ENCODE results near the gene SUMO3.

SUMO3 gene

DNA sequence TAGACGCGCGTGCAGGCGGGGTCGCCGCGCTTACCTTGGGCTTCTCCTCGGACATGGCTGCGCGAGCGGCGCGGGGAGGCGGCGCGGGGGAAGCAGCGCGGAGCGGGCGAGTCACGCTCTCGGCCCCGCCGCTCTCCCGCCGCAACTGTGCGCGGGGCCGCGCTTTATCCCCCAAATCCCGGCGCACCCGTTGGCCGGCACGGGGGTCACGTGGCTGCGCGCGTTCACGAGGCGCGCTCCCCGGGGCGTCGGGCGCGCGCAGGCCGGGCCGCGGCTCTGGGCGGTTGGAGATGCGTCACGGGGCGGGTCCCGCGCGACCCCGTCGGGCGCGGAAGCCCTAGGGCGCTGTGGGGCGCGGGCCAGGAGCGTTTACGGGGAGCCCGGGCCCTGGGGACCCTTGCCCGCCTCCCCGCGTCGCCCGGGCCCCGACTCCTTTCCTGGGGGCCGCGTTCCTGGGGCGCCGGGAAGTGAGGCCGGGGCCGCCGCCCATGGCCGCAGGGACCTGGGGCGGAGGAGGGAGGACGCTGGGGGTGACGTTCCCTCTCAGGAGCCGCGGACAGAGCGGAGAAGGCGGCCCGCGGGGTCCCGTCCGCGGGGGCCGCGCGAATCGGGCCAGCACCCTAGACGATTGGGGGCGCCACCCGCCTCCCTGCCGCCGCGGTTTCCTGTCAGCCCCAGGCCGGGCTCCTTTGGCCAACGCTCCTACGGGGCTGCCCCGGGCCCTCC, at the start of gene SUMO3:
SUMO3 (minus strand) TSS at position 149 of the 726 bp plus-strand sequence; CDS start at position 55, 94 bp downstream.
- peak; percentile 80 for DNase-seq

- DNase-seq: no peak
These were observed 49.6 kb upstream of the SUMO3 start for GRCh38 chr21:44867464-44867863.

DNA sequence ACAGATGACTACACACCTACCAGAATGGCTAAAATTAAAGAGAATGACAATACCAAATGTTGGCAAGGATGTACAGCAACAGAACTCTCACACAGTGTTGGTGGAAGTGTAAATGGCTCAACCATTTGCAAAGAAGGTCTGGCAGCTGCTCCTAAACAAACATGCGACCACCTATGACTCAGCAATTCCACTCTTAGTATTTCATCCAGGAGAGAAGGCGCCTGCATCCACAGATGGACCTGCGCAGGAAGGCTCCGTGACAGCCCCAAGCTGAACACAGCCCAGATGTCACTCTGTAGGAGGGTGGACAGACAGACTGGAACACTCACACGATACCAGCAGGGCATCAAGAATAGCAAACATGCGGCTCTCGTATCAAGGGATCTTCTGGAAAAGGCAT, 48.9 kb upstream of the SUMO3 start:
- no peak for DNase-seq

- peak; percentile 25 for DNase-seq
These were observed 47.9 kb upstream of the SUMO3 start for GRCh38 chr21:44865561-44866280.

GRCh38 chr21:44862869-44863685, 45.2 kb upstream of the SUMO3 start:
- no peak for DNase-seq

DNA sequence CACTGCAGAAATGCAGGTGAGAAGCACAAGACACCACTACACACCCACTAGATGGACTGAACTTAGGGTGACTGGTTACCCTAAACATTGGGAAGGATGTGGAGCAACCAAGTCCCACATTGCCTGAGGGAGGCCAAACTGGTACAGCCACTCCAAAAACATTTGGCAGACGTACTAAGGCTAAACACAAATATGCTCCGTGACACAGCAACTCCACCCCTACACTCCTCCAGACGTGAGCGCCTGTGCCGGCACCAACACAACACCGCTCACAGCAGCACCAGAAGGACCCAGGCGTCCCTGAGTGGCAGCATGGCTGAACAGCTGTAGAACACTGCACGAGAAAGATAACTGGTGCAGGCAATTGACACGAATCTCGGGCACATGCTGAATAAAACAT, 40.9 kb upstream of the SUMO3 start:
- no peak for DNase-seq

DNA sequence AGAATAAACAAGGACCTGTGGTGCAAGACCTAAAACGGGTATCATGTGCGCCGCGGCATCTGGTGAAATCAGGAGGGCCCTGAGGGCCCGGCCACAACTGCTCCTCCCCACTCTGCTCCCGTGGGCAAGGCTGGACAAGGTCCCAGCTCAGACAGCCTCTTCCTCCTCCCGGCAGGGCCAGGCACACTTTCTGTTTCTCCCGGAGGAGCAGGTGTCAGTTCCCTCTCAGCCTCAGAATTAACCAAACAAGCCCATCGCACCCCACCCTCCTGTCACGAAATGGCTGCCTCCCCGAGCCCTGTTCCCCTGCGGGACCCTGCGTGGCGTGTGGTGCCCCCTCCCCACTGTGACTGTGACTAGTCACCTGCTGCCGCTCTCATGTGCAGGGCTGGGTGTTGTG, 40.4 kb upstream of the SUMO3 start:
- no peak for DNase-seq

- DNase-seq: no peak
These were observed 39.4 kb upstream of the SUMO3 start for GRCh38 chr21:44857127-44857892.

- DNase-seq: no peak
These were observed 38.3 kb upstream of the SUMO3 start for GRCh38 chr21:44856131-44856530.

- no peak for DNase-seq
These were observed 37.7 kb upstream of the SUMO3 start for GRCh38 chr21:44855572-44855971.

DNA sequence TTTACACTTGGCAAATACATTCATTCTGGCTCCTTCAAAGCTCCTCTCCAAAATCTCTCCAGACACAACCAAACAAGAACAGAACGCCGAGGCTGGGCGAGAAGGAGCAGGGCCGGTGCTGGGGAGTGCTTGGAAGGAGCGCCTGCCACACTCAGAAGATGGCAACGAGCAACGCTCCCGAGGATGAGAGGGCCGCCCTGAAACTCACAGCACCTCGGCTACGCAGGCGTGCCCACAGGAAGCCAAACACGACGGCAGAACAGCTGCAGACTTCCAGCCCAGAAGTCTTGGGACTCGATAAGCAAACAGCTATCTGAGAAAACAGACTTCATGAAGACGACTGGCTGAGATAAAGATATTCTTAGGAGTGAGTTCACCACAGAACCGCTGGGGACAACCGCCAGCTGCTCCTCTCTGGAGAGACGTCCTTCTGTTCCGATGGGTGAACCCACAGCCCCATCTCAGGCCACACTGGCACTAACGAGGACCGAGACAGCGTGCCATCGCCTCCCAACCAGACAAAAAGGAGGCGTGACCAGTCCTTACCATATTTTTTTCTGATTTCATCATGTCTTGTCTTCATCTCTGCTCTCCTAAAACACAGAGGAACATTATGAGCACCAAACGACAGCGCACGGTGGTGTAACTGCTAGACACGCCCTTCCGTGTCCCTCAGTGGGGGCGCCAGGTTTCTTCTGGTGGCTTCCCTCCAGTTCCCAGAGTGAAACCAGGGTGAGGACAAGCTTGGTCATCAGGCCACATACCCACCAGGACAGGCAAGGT, 37.0 kb upstream of the SUMO3 start:
- DNase-seq: no peak

DNA sequence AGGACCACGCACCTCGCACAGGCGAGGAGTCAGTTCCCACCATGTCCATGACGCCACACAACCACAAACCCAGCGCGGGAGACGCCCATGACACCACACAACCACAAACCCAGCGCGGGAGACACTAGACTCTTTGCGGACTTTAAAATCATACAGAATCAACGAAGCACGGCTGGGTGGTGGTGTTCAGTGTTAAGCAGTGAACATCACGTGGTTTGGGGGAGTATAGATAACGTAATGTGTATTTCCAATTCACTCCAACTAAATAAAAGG, 36.5 kb upstream of the SUMO3 start:
- peak; percentile 20 for DNase-seq

DNA sequence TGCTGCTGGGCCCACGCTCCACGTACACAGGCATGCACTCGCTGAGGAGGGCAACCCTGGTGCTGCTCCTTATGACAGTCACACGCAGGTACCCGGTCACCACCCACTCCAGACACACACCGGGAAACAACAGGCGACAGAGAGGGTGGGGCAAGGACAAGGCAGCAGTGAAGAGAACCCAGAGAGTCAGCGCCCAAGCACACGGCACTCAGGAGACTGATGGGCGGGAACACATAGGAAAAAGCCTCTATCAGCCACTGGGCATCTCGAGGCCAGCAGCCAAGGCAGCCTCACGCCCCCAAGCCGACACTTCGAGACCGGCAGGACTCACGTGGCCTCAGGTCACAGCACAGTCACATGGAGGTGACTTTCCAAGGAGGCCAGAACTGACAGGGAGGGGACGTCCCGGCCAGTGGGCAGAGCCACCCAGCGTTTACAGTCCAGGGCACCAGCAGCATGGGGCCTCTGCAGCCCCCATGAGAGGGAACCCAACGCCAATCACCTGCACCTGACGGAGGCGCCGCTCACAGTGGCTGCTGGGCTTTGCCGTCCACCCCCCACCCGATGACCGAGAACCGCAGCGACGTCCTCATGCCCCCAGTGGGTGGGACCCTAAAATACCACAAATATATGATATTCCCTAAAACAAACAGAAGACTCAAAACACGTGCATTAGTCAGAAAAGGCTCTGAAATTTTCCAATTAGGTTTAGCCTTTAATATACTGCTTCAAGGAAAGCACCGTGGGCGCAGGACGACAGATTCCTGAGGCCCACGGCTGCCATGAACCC, 35.9 kb upstream of the SUMO3 start:
- no peak for DNase-seq

DNA sequence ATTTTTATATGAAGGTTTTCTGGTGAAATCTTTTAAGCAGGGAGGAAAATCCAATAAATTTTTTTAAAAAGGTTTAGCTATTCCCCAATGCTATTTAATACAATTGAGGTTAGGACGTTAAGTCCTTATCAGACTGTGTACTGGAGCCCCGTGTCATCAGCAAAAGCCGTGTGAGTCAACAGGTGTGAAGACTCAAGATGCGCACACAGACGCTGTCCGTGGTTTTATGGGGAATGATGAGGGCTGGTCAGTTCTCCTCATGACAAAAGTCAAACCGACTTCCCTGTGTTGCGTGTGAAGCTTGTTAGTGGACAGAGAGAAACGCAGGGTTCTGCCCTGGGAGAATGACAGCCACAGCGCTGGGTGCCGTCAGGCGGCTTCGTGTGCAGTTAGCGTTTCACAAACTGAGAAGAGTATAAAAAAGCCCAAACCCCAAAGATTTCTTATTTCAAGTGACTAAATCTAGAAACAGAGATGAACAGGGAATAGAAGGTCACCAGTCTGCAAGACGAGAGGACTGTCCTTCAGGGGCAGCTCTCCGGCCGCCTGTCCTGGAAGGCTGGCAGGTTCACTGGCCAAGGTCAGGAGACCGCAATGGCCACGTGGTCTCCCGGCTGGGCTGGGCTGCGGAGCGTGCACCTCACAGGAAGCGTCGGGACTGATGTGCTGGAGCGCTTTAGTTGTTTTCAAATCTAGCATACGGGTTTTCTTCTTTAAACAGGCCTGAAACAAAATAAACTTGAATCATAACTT, 33.2 kb upstream of the SUMO3 start:
- no peak for DNase-seq

DNA sequence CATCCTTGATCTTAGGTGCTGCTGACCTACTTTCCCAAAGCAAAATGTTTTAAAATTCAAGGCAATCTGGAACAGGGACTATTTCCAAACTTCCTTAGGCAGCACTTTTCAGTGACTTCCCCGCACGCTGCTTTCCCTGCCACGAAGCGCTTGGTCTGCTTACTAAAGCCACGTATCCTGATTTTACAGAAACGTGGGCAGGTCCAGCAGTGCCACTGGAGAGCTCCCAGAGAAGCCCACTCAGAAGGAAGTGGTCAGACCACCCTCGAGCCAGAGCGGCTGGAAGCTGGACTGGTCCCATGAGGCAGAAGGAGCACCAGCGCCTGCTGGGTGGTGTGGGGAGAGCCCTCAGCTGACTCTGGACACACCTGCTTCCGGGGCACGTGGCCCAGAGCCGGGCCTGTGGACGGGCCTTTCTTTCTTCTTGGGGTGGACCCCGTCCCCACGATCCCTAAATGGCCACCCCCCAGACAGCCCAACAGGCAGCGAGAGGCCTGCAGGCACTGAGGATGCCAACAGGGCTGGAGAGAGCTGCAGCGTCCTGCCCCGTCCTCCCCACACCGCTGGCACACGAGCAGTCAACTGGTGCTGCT, 32.4 kb upstream of the SUMO3 start:
- DNase-seq: no peak

DNA sequence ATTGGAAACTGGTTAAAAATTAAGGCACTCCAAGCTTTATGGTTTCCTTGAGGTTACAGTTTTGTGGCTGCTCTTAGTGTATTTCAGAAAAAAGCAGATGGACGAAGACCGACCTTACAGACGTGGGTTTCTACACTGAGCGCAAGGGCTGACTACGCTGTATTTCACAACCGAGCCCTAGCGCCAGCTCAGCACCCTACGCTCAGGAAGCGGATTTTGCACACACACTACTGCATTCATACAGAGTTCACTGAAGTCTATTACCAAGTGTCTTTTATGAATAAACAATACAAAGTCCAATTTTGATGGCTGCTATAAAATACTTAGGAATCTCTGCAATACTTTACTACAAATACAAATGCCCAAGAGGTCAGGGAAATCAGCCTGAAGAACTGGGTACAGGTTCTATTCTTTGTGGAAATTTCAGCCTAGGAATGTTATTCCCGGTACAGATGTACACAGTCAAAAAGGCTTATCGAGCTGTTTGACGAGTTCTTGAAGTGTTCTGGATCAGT, 31.8 kb upstream of the SUMO3 start:
- DNase-seq: no peak

- DNase-seq: no peak
These were observed 31.1 kb upstream of the SUMO3 start for GRCh38 chr21:44848821-44849521.

GRCh38 chr21:44847261-44848056, 29.6 kb upstream of the SUMO3 start:
- no peak for DNase-seq
